ENCODE data around the gene SHISA9.
A peak's percentile ranks its signal among the peaks of the same experiment; 100 is the strongest.

SHISA9 gene

GRCh38 chr16:12881182-12881581, 20.2 kb upstream of the SHISA9 start:
- no peak for TF ChIP-seq CTCF (IDR thresholded peaks at IDR 0.05)
- no peak for TF ChIP-seq ZFX (IDR thresholded peaks at IDR 0.05; ENCODE audit: borderline replicate concordance)
- H3K27ac ChIP-seq = no peak overlapping the region

- TF ChIP-seq CTCF (IDR thresholded peaks at IDR 0.05) (no peak), ZFX (IDR thresholded peaks at IDR 0.05; ENCODE audit: borderline replicate concordance) (no peak)
- no peak overlapping the region for H3K27ac ChIP-seq
Observed at GRCh38 chr16:12881740-12882139, 19.7 kb upstream of the SHISA9 start.

- H3K27ac ChIP-seq = no peak overlapping the region
- TF ChIP-seq ZFX (IDR thresholded peaks at IDR 0.05; ENCODE audit: borderline replicate concordance) (no peak), CTCF (IDR thresholded peaks at IDR 0.05) (no peak)
Observed at GRCh38 chr16:12885742-12886141, 15.7 kb upstream of the SHISA9 start.

GRCh38 chr16:12891836-12892235, 9.6 kb upstream of the SHISA9 start:
- TF ChIP-seq ZFX (IDR thresholded peaks at IDR 0.05; ENCODE audit: borderline replicate concordance) = no peak
- TF ChIP-seq CTCF (IDR thresholded peaks at IDR 0.05) = no peak
- no peak overlapping the region for H3K27ac ChIP-seq

- H3K27ac ChIP-seq = no peak overlapping the region
- TF ChIP-seq ZFX (IDR thresholded peaks at IDR 0.05; ENCODE audit: borderline replicate concordance) = no peak
- no peak for TF ChIP-seq CTCF (IDR thresholded peaks at IDR 0.05)
Observed at GRCh38 chr16:12893050-12893750, 8.2 kb upstream of the SHISA9 start.

GRCh38 chr16:12896562-12896961, 4.8 kb upstream of the SHISA9 start:
- no peak overlapping the region for H3K27ac ChIP-seq
- no peak for TF ChIP-seq ZFX (IDR thresholded peaks at IDR 0.05; ENCODE audit: borderline replicate concordance)
- TF ChIP-seq CTCF (IDR thresholded peaks at IDR 0.05) = peak; percentile 66

GRCh38 chr16:12898551-12898950, 2.8 kb upstream of the SHISA9 start:
- TF ChIP-seq ZFX (IDR thresholded peaks at IDR 0.05; ENCODE audit: borderline replicate concordance) (no peak), CTCF (IDR thresholded peaks at IDR 0.05) (no peak)
- H3K27ac ChIP-seq = no peak overlapping the region

Measured in 22Rv1 (cell line).